BE2C (cell line): ENCODE measurements around the gene SPEF1.

Source experiments
- DNase-seq: peaks from one replicate; pipeline ENCODE4 v3.0.0-alpha.2; 2020
- H3K27me3 ChIP-seq: fragments of 250-450 bp; sonication (Bioruptor Pico); 2 replicates; pipeline ENCODE4 v1.5.1; 2020; ENCODE audit warnings: mild to moderate bottlenecking
- H3K36me3 ChIP-seq: fragments of 250-450 bp; sonication (Bioruptor Pico); 2 replicates; pipeline ENCODE4 v1.5.1; 2020; ENCODE audit warnings: mild to moderate bottlenecking
- H3K4me1 ChIP-seq: fragments of 250-450 bp; sonication (Bioruptor Pico); 2 replicates; pipeline ENCODE4 v1.5.1; 2020
- H3K4me3 ChIP-seq: 2 replicates; pipeline ENCODE4 v1.5.1; 2011; ENCODE audit warnings: low read depth, low read length
- H3K9me3 ChIP-seq: fragments of 250-450 bp; sonication (Bioruptor Pico); 2 replicates; pipeline ENCODE4 v1.5.1; 2020
- CTCF ChIP-seq: IDR thresholded peaks from 2 replicates; pipeline ENCODE4 v1.5.1; 2012; ENCODE audit warnings: mild to moderate bottlenecking, low read depth, low read length

The SPEF1 gene

DNA sequence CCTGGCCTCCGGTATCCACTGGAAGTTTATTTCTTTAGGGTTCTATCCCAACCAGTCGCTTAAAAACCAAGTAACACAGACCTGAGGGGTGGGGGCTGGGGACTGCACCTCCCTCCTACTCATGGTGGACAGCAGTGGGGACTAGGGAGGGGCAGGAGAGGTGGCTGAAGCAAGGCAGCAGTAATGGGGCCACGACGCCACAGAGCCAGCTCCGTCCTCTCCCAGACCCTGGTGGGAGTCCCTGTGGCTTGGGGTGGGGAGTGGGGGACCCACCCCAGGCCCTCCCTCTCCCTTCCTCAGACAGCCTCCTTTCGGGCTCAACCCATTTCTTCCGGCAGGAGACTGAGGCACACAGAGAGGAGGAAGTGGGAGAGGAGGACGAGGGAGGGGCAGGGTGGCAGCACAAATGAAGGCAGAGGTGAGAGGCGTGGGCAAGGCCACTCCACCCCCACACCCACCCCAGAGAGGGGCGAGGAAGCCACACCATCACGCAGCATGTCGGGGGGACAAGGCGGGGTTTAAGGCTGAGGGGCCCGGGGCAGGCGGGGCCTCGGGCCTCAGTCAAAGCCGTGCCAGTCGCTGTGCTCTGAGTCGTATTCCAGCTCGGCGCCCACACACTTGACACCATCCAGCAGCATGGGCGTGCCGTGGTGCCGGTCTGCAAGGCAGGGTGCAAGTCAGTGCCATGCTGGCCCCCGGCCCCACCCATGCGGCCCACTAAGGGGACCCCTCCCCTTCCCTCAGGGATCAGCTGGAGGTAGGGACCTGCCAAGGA is 27.6 kb downstream of the SPEF1 start:
- TF ChIP-seq CTCF: no peak
- Histone ChIP-seq H3K4me3 (no peak overlapping the region), H3K4me1 (peaks cover 6% of the 10 kb centered on the region), H3K36me3 (peaks cover 15% of the 10 kb centered on the region), H3K27me3 (no peaks in the 10 kb centered on the region), H3K9me3 (no peaks in the 10 kb centered on the region)
- no peak for DNase-seq

DNA sequence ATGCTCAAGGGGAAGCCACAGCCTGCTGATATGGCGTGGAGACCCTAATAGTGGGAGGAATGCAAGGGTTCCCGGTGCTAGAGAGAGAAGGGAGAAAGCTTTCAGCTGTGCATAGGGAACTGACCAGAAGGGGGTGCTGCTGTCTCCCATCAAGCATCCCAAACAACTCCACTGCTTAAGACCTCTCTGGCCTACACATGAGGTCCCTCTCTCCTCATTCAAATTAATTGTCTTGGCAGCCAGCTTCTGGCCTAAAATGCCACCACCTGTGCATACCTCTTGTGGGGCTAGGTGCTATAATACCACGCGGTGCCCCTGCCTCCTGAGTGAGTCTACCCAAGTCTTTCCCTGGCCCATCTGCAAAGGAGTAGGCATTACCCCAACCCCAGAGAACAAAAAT is 28.1 kb downstream of the SPEF1 start:
- H3K36me3 ChIP-seq: peaks cover 11% of the 10 kb centered on the region

GRCh38 chr20:3752386-3752759 is 28.9 kb downstream of the SPEF1 start:
- Histone ChIP-seq H3K36me3 (peaks cover 4% of the 10 kb centered on the region; the same call in 1 of the 2 replicates), H3K9me3 (no peaks in the 10 kb centered on the region), H3K4me3 (peak overlapping the region; percentile 45), H3K4me1 (peaks cover 6% of the 10 kb centered on the region), H3K27me3 (no peaks in the 10 kb centered on the region)
- no peak for TF ChIP-seq CTCF
- DNase-seq: no peak

More for the DNA sequence above, 28.1 kb downstream of the SPEF1 start:
- H3K9me3 ChIP-seq: no peaks in the 10 kb centered on the region
- no peaks in the 10 kb centered on the region for H3K27me3 ChIP-seq
- peaks cover 6% of the 10 kb centered on the region for H3K4me1 ChIP-seq
- H3K4me3 ChIP-seq: no peak overlapping the region
- peak; percentile 96 for TF ChIP-seq CTCF
- peak; percentile 75 for DNase-seq

GRCh38 chr20:3751675-3752385 is 29.4 kb downstream of the SPEF1 start:
- H3K27me3 ChIP-seq: no peaks in the 10 kb centered on the region
- peak overlapping the region; percentile 45 for H3K4me3 ChIP-seq
- H3K4me1 ChIP-seq: peaks cover 6% of the 10 kb centered on the region
- H3K36me3 ChIP-seq: peaks cover 4% of the 10 kb centered on the region; the same call in 1 of the 2 replicates
- no peaks in the 10 kb centered on the region for H3K9me3 ChIP-seq
- DNase-seq: peak; percentile 92
- TF ChIP-seq CTCF: no peak

GRCh38 chr20:3751305-3751674 is 30.0 kb downstream of the SPEF1 start:
- Histone ChIP-seq H3K27me3 (no peaks in the 10 kb centered on the region), H3K4me3 (no peak overlapping the region), H3K9me3 (no peaks in the 10 kb centered on the region), H3K36me3 (peaks cover 4% of the 10 kb centered on the region; the same call in 1 of the 2 replicates), H3K4me1 (peaks cover 6% of the 10 kb centered on the region)
- no peak for TF ChIP-seq CTCF
- DNase-seq: no peak
